Neural cell (in vitro differentiated cells): Measurements from ENCODE around the gene FSCN2. TPM values are rescaled to one million over a fixed set of nuclear protein-coding genes. Genes with fewer than 3 reads are reported as not detected.

Source experiments
- H2AFZ ChIP-seq: fragments of 200-600, 300-800 bp; sonication (generic), shearing (Covaris generic); 2 replicates; pipeline ENCODE4 v1.6.0; 2014; ENCODE audit warnings: low read depth, mild to moderate bottlenecking, antibody characterized with exemption, low read length, moderate library complexity
- H3F3A ChIP-seq: fragments of 200-600 bp; shearing (Covaris generic); 2 replicates; pipeline ENCODE4 v1.6.1; 2016; ENCODE audit warnings: mild to moderate bottlenecking, moderate library complexity, mixed read lengths, antibody characterized with exemption, low read length; ENCODE audit not compliant: insufficient read depth, poor library complexity, severe bottlenecking
- H3K27ac ChIP-seq: fragments of 200-600, 300-800 bp; sonication (generic), shearing (Covaris generic); 2 replicates; pipeline ENCODE4 v1.5.1; 2014; ENCODE audit warnings: mild to moderate bottlenecking, low read length, moderate library complexity
- H3K27me3 ChIP-seq: fragments of 300-800, 200-600 bp; sonication (generic), shearing (Covaris generic); 2 replicates; pipeline ENCODE4 v1.6.0; 2014; ENCODE audit warnings: mild to moderate bottlenecking, low read depth, low read length, moderate library complexity; ENCODE audit not compliant: insufficient read depth
- H3K36me3 ChIP-seq: fragments of 300-800, 200-600 bp; sonication (generic), shearing (Covaris generic); 2 replicates; pipeline ENCODE4 v1.5.1; 2014; ENCODE audit warnings: mild to moderate bottlenecking, antibody characterized with exemption, low read length, moderate library complexity; ENCODE audit not compliant: insufficient read depth
- H3K4me2 ChIP-seq: fragments of 300-800, 200-600 bp; sonication (generic), shearing (Covaris generic); 2 replicates; pipeline ENCODE4 v1.6.0; 2014; ENCODE audit warnings: mild to moderate bottlenecking, low read length
- H3K4me3 ChIP-seq: fragments of 300-800, 200-600 bp; sonication (generic), shearing (Covaris generic); 2 replicates; pipeline ENCODE4 v1.5.1; 2014; ENCODE audit warnings: mild to moderate bottlenecking, low read length, moderate library complexity
- H3K79me2 ChIP-seq: fragments of 200-600 bp; shearing (Covaris generic); replicated peaks from 2 replicates; pipeline ENCODE4 v1.6.0; 2014; ENCODE audit warnings: mild to moderate bottlenecking, low read length, moderate library complexity; ENCODE audit not compliant: insufficient read depth
- H3K9ac ChIP-seq: fragments of 300-800, 200-600 bp; sonication (generic), shearing (Covaris generic); 2 replicates; pipeline ENCODE4 v1.6.1; 2016; ENCODE audit warnings: mild to moderate bottlenecking, low read length, mixed read lengths
- H3K9me2 ChIP-seq: fragments of 200-600 bp; shearing (Covaris generic); 2 replicates; pipeline ENCODE4 v1.6.1; 2016; ENCODE audit warnings: mild to moderate bottlenecking, low read length, mixed read lengths; ENCODE audit not compliant: insufficient read depth
- H3K9me3 ChIP-seq: fragments of 200-600, 300-800 bp; sonication (generic), shearing (Covaris generic); 2 replicates; pipeline ENCODE4 v1.6.1; 2016; ENCODE audit warnings: mild to moderate bottlenecking, mixed run types, low read length, moderate library complexity, mixed read lengths
- H4K20me1 ChIP-seq: fragments of 200-600 bp; shearing (Covaris generic); 2 replicates; pipeline ENCODE4 v1.6.1; 2016; ENCODE audit warnings: mild to moderate bottlenecking, mixed run types; ENCODE audit not compliant: insufficient read depth
- EP300 ChIP-seq: fragments of 450-650 bp; conservative IDR thresholded peaks from 2 replicates; pipeline ENCODE4 v1.6.1; 2014; ENCODE audit warnings: antibody characterized with exemption, mild to moderate bottlenecking, moderate library complexity; ENCODE audit not compliant: poor library complexity, severe bottlenecking
- EZH2 ChIP-seq: fragments of 200-600, 300-800 bp; shearing (Covaris generic), sonication (generic); IDR thresholded peaks from 2 replicates; pipeline ENCODE4 v1.6.1; 2014; ENCODE audit warnings: antibody characterized with exemption, low read length, borderline replicate concordance, mild to moderate bottlenecking; ENCODE audit not compliant: insufficient read depth, poor library complexity, severe bottlenecking
- MXI1 ChIP-seq: fragments of 450-650 bp; conservative IDR thresholded peaks from 2 replicates; pipeline ENCODE4 v1.6.1; 2014; ENCODE audit warnings: antibody characterized with exemption, mild to moderate bottlenecking; ENCODE audit not compliant: poor library complexity, severe bottlenecking
- POLR2AphosphoS5 ChIP-seq: IDR thresholded peaks from 2 replicates; pipeline ENCODE4 v1.6.1; 2012
- RAD21 ChIP-seq: fragments of 450-650 bp; conservative IDR thresholded peaks from 2 replicates; pipeline ENCODE4 v1.6.1; 2014; ENCODE audit warnings: antibody characterized with exemption, mild to moderate bottlenecking, moderate library complexity
- SMC3 ChIP-seq: fragments of 450-650 bp; conservative IDR thresholded peaks from 2 replicates; pipeline ENCODE4 v1.6.1; 2014; ENCODE audit warnings: antibody characterized with exemption, mild to moderate bottlenecking, moderate library complexity; ENCODE audit not compliant: poor library complexity
- TAF1 ChIP-seq: IDR thresholded peaks from 2 replicates; pipeline ENCODE4 v1.6.1; 2012; ENCODE audit warnings: low read depth
- polyA plus RNA-seq: library from polyadenylated mRNA; depleted of rRNA; stranded (reverse); fragments of >200 nt; gene quantifications from 2 replicates; pipeline ENCODE4 v1.2.3, GENCODE V29; 2014
- TF ChIP-seq, protein P1 (sequence below): IDR thresholded peaks from 2 replicates; pipeline ENCODE4 v1.6.1; 2012; ENCODE audit warnings: borderline replicate concordance
- TF ChIP-seq, protein P2 (sequence below): fragments of 450-650 bp; IDR thresholded peaks from 2 replicates; pipeline ENCODE4 v1.5.1; 2014; ENCODE audit warnings: antibody characterized with exemption, mild to moderate bottlenecking, moderate library complexity; ENCODE audit not compliant: poor library complexity, severe bottlenecking

The FSCN2 gene
- polyA plus RNA-seq, 1 donor from 2014 or later: 4.8 TPM

DNA sequence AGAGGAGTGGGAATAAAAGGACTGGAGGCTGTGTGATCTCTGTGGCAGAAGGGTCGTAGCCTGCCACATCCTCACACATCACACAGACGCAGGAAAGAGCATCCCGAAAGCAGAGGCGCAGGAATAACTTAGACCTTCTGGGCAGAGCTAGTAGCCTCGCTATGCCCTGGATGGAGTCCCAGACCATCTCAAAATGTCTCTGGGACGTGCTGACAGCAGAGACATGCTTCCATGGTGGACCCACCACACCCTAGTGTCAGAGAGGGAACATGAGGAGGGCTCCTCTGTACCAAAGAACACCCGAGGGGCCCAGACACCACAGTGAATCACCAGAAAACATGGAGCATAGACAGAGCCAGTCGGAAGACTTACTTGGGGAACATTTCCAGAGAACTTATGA lies 53.6 kb downstream of the FSCN2 start:
- H3K4me2 ChIP-seq: no peak overlapping the region
- no peak overlapping the region for H3K4me3 ChIP-seq
- peaks cover 4% of the 10 kb centered on the region for H3K36me3 ChIP-seq
- no peaks in the 10 kb centered on the region for H3F3A ChIP-seq
- no peaks in the 10 kb centered on the region for H3K79me2 ChIP-seq
- H3K9me3 ChIP-seq: no peaks in the 10 kb centered on the region
- H4K20me1 ChIP-seq: no peaks in the 10 kb centered on the region
- no peak overlapping the region for H2AFZ ChIP-seq
- no peaks in the 10 kb centered on the region for H3K27me3 ChIP-seq
- TF ChIP-seq TAF1: no peak
- no peak for TF ChIP-seq EZH2
- no peak for TF ChIP-seq MXI1
- TF ChIP-seq, protein P1, sequence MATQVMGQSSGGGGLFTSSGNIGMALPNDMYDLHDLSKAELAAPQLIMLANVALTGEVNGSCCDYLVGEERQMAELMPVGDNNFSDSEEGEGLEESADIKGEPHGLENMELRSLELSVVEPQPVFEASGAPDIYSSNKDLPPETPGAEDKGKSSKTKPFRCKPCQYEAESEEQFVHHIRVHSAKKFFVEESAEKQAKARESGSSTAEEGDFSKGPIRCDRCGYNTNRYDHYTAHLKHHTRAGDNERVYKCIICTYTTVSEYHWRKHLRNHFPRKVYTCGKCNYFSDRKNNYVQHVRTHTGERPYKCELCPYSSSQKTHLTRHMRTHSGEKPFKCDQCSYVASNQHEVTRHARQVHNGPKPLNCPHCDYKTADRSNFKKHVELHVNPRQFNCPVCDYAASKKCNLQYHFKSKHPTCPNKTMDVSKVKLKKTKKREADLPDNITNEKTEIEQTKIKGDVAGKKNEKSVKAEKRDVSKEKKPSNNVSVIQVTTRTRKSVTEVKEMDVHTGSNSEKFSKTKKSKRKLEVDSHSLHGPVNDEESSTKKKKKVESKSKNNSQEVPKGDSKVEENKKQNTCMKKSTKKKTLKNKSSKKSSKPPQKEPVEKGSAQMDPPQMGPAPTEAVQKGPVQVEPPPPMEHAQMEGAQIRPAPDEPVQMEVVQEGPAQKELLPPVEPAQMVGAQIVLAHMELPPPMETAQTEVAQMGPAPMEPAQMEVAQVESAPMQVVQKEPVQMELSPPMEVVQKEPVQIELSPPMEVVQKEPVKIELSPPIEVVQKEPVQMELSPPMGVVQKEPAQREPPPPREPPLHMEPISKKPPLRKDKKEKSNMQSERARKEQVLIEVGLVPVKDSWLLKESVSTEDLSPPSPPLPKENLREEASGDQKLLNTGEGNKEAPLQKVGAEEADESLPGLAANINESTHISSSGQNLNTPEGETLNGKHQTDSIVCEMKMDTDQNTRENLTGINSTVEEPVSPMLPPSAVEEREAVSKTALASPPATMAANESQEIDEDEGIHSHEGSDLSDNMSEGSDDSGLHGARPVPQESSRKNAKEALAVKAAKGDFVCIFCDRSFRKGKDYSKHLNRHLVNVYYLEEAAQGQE: no peak
- TF ChIP-seq, protein P2, sequence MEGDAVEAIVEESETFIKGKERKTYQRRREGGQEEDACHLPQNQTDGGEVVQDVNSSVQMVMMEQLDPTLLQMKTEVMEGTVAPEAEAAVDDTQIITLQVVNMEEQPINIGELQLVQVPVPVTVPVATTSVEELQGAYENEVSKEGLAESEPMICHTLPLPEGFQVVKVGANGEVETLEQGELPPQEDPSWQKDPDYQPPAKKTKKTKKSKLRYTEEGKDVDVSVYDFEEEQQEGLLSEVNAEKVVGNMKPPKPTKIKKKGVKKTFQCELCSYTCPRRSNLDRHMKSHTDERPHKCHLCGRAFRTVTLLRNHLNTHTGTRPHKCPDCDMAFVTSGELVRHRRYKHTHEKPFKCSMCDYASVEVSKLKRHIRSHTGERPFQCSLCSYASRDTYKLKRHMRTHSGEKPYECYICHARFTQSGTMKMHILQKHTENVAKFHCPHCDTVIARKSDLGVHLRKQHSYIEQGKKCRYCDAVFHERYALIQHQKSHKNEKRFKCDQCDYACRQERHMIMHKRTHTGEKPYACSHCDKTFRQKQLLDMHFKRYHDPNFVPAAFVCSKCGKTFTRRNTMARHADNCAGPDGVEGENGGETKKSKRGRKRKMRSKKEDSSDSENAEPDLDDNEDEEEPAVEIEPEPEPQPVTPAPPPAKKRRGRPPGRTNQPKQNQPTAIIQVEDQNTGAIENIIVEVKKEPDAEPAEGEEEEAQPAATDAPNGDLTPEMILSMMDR: no peak
- no peak for TF ChIP-seq POLR2AphosphoS5
- TF ChIP-seq EP300: no peak
- TF ChIP-seq RAD21: no peak
- no peak for TF ChIP-seq SMC3
- no peak overlapping the region for H3K27ac ChIP-seq
- H3K9ac ChIP-seq: no peak overlapping the region
- no peaks in the 10 kb centered on the region for H3K9me2 ChIP-seq

DNA sequence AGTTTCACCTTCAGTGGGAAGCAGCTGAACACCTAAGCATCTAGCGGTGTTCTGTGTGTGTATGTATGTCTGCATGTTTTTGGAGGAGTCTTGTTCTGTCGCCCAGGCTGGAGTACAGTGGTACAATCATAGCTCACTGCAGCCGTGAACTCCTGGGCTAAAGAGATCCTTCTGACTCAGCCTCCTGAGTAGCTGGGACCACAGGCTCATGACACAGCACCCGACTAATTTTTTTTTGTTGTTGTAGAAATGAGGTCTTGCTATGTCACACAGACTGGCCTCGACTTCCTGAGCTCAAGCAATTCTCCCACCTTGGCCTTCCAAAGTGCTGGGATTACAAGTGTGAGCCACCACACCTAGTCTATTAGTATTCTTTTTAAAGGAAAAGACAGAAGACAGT lies 54.2 kb downstream of the FSCN2 start:
- H3K9me3 ChIP-seq: no peaks in the 10 kb centered on the region
- no peak overlapping the region for H2AFZ ChIP-seq
- H3K79me2 ChIP-seq: no peaks in the 10 kb centered on the region
- H3K4me3 ChIP-seq: no peak overlapping the region
- H3K4me2 ChIP-seq: no peak overlapping the region
- no peak overlapping the region for H3K27ac ChIP-seq
- no peaks in the 10 kb centered on the region for H3K27me3 ChIP-seq
- no peaks in the 10 kb centered on the region for H4K20me1 ChIP-seq
- H3K9me2 ChIP-seq: no peaks in the 10 kb centered on the region
- peaks cover 4% of the 10 kb centered on the region for H3K36me3 ChIP-seq
- no peak for TF ChIP-seq POLR2AphosphoS5
- no peak for TF ChIP-seq RAD21
- TF ChIP-seq, protein P2: no peak
- no peak for TF ChIP-seq EZH2
- TF ChIP-seq MXI1: no peak
- TF ChIP-seq EP300: no peak
- no peak for TF ChIP-seq TAF1
- no peak for TF ChIP-seq SMC3
- TF ChIP-seq, protein P1: no peak
- no peaks in the 10 kb centered on the region for H3F3A ChIP-seq
- no peak overlapping the region for H3K9ac ChIP-seq
